ENCODE measurements around the gene CTNNA2.

CTNNA2 gene

GRCh38 chr2:80529466-80530165 lies 1016.8 kb downstream of the CTNNA2 start:
- H3K27ac Mint-ChIP-seq: no peak overlapping the region
- H3K4me1 Mint-ChIP-seq (ENCODE audit: low read depth): no peaks in the 10 kb centered on the region
- no peak for DNase-seq
- no peaks in the 10 kb centered on the region for H3K27me3 Mint-ChIP-seq
- H3K9me3 Mint-ChIP-seq: peaks cover 11% of the 10 kb centered on the region
- H3K4me3 Mint-ChIP-seq: no peak overlapping the region
- H3K36me3 Mint-ChIP-seq (ENCODE audit: low read depth): no peaks in the 10 kb centered on the region

- Mint-ChIP-seq H3K4me3 (no peak overlapping the region), H3K27me3 (no peaks in the 10 kb centered on the region), H3K4me1 (ENCODE audit: low read depth) (no peaks in the 10 kb centered on the region), H3K27ac (no peak overlapping the region), H3K9me3 (peaks cover 11% of the 10 kb centered on the region), H3K36me3 (ENCODE audit: low read depth) (no peaks in the 10 kb centered on the region)
- DNase-seq: no peak
Observed at GRCh38 chr2:80530442-80531064, 1017.7 kb downstream of the CTNNA2 start.

DNA sequence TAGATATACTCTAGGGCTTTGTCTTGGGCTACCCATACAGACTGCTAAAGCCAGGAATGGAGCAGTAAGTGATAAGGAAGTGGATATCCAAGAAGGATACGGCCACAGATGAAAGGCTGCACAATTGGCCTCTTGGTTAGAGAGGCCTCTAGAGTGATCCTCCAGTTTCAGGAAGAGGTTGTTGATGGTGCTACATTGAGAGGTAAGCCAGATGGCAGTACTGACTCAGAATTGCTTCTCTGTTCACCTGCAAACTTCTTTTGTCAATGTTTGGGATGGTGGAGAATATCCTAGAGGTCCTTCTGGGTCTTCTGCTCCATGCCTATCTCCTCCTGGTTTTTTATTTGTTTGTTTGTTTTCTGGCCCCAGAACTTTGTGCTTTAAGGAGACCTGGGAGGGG lies 1018.5 kb downstream of the CTNNA2 start:
- no peaks in the 10 kb centered on the region for H3K27me3 Mint-ChIP-seq
- H3K4me3 Mint-ChIP-seq: no peak overlapping the region
- H3K9me3 Mint-ChIP-seq: peaks cover 11% of the 10 kb centered on the region
- no peaks in the 10 kb centered on the region for H3K36me3 Mint-ChIP-seq (ENCODE audit: low read depth)
- H3K27ac Mint-ChIP-seq: no peak overlapping the region
- DNase-seq: no peak
- H3K4me1 Mint-ChIP-seq (ENCODE audit: low read depth): no peaks in the 10 kb centered on the region

DNA sequence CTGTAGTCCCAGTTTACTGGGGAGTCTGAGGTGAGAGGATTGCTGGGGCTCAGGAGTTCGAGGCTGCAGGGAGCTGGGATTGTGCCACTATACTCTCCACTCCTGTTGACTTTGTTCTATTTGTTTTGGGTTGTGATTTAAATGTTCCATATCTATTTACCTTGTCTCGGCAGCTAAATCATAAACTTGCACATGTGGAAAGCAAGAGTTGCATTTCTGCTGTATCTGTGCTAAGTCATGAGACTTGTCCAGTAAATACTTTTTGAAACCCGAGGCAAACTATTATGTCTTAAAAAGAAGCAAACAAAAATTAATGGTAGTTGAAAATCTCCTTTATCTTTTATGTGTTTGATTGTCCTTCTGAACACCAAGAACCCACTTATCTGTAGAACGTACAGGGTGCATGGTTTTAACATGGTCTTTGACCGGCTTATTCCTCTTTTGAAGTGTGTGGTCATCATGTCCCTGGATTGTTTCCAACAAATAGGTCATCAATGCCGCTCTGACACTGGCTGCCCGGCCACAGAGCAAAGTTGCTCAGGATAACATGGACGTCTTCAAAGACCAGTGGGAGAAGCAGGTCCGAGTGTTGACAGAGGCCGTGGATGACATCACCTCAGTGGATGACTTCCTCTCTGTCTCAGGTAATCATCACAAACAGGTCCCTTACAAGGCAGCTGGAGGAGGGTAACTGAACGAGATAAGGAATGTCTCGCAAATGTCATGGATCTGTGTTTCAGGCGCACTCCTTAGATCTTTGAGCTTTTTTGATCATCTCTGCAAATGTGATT lies 1032.8 kb downstream of the CTNNA2 start:
- H3K4me1 Mint-ChIP-seq (ENCODE audit: low read depth): no peaks in the 10 kb centered on the region
- H3K9me3 Mint-ChIP-seq: peaks cover 22% of the 10 kb centered on the region
- DNase-seq: no peak
- no peak overlapping the region for H3K4me3 Mint-ChIP-seq
- H3K27me3 Mint-ChIP-seq: no peaks in the 10 kb centered on the region
- H3K36me3 Mint-ChIP-seq (ENCODE audit: low read depth): no peaks in the 10 kb centered on the region
- H3K27ac Mint-ChIP-seq: no peak overlapping the region

- no peaks in the 10 kb centered on the region for H3K36me3 Mint-ChIP-seq (ENCODE audit: low read depth)
- peaks cover 27% of the 10 kb centered on the region for H3K9me3 Mint-ChIP-seq
- H3K4me3 Mint-ChIP-seq: no peak overlapping the region
- DNase-seq: no peak
- H3K27me3 Mint-ChIP-seq: no peaks in the 10 kb centered on the region
- no peak overlapping the region for H3K27ac Mint-ChIP-seq
- H3K4me1 Mint-ChIP-seq (ENCODE audit: low read depth): no peaks in the 10 kb centered on the region
Observed at GRCh38 chr2:80546766-80547165, 1033.9 kb downstream of the CTNNA2 start.

DNA sequence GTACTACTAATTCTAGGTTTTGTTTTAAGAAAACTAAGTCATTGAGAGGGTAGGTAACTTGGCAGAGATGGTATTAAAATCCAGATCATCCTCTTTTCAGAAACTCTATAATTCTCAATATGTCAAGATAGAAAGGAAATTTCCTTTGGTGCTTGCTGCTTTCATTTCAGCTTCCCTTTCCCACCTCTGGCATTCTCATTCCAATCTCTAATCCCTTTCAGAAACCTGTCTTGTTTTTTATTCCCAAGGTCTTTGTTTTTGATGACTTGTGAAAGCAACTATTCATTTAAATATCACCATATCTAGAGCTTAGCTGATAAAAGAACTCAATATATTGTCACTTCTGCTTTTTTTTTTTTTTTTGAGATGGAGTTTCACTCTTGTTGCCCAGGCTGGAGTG lies 1034.5 kb downstream of the CTNNA2 start:
- H3K27me3 Mint-ChIP-seq: no peaks in the 10 kb centered on the region
- no peak for DNase-seq
- H3K9me3 Mint-ChIP-seq: peaks cover 32% of the 10 kb centered on the region
- no peak overlapping the region for H3K27ac Mint-ChIP-seq
- H3K36me3 Mint-ChIP-seq (ENCODE audit: low read depth): no peaks in the 10 kb centered on the region
- H3K4me1 Mint-ChIP-seq (ENCODE audit: low read depth): no peaks in the 10 kb centered on the region
- H3K4me3 Mint-ChIP-seq: no peak overlapping the region

- Mint-ChIP-seq H3K9me3 (peaks cover 34% of the 10 kb centered on the region), H3K36me3 (ENCODE audit: low read depth) (no peaks in the 10 kb centered on the region), H3K27ac (no peak overlapping the region), H3K4me3 (no peak overlapping the region), H3K4me1 (ENCODE audit: low read depth) (no peaks in the 10 kb centered on the region), H3K27me3 (no peaks in the 10 kb centered on the region)
- no peak for DNase-seq
Observed at GRCh38 chr2:80548469-80548868, 1035.6 kb downstream of the CTNNA2 start.

GRCh38 chr2:80549901-80550300 lies 1037.0 kb downstream of the CTNNA2 start:
- no peaks in the 10 kb centered on the region for H3K27me3 Mint-ChIP-seq
- H3K4me3 Mint-ChIP-seq: no peak overlapping the region
- peaks cover 31% of the 10 kb centered on the region for H3K9me3 Mint-ChIP-seq
- no peaks in the 10 kb centered on the region for H3K36me3 Mint-ChIP-seq (ENCODE audit: low read depth)
- H3K27ac Mint-ChIP-seq: no peak overlapping the region
- H3K4me1 Mint-ChIP-seq (ENCODE audit: low read depth): no peaks in the 10 kb centered on the region
- no peak for DNase-seq

GRCh38 chr2:80560326-80560725 lies 1047.5 kb downstream of the CTNNA2 start:
- no peaks in the 10 kb centered on the region for H3K36me3 Mint-ChIP-seq (ENCODE audit: low read depth)
- no peak overlapping the region for H3K4me3 Mint-ChIP-seq
- H3K27ac Mint-ChIP-seq: no peak overlapping the region

GRCh38 chr2:80568011-80568410 lies 1055.2 kb downstream of the CTNNA2 start:
- H3K36me3 Mint-ChIP-seq (ENCODE audit: low read depth): no peaks in the 10 kb centered on the region
- no peak overlapping the region for H3K27ac Mint-ChIP-seq
- H3K4me1 Mint-ChIP-seq (ENCODE audit: low read depth): no peaks in the 10 kb centered on the region
- no peak for DNase-seq
- no peaks in the 10 kb centered on the region for H3K27me3 Mint-ChIP-seq
- no peak overlapping the region for H3K4me3 Mint-ChIP-seq
- peaks cover 12% of the 10 kb centered on the region for H3K9me3 Mint-ChIP-seq

More at GRCh38 chr2:80560326-80560725, 1047.5 kb downstream of the CTNNA2 start:
- no peak for DNase-seq
- Mint-ChIP-seq H3K4me1 (ENCODE audit: low read depth) (no peaks in the 10 kb centered on the region), H3K9me3 (peaks cover 15% of the 10 kb centered on the region), H3K27me3 (no peaks in the 10 kb centered on the region)

DNA sequence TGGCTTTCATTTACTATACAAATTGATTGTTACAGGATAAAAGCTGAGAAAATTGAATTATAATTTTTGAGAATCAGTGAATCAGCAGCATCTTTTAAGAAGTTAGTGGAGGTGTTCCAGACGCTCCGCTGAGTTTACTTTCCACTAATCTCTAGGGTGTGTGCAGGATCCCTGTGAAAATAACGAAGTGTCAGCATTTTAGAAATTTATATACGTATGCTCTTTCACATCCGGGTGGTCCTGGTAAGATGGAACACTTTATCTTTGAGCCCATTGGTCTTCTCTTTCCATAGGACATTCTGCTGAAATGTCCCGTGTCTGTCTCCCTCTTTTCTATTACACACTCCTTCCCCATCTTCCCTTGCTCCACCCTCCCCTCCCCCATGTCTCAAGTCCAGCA lies 1060.3 kb downstream of the CTNNA2 start:
- DNase-seq: no peak
- peaks cover 16% of the 10 kb centered on the region for H3K9me3 Mint-ChIP-seq
- no peak overlapping the region for H3K4me3 Mint-ChIP-seq
- no peak overlapping the region for H3K27ac Mint-ChIP-seq
- no peaks in the 10 kb centered on the region for H3K27me3 Mint-ChIP-seq
- no peaks in the 10 kb centered on the region for H3K4me1 Mint-ChIP-seq (ENCODE audit: low read depth)
- no peaks in the 10 kb centered on the region for H3K36me3 Mint-ChIP-seq (ENCODE audit: low read depth)

DNA sequence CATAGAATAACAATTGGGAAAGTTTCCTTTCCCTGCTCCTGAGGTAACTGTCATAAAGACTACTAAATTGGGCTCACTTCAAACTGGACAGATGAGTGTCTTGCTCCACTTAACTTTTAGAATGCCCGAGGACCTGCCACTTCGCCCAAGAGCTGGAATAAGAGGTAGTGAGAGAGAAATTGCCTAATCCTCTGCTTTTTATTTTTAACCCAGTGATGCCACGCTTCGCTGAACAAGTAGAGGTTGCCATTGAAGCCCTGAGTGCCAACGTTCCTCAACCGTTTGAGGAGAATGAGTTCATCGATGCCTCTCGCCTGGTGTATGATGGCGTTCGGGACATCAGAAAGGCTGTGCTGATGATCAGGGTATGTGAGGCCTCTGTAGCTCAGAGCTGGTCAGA lies 1061.1 kb downstream of the CTNNA2 start:
- H3K36me3 Mint-ChIP-seq (ENCODE audit: low read depth): no peaks in the 10 kb centered on the region
- no peaks in the 10 kb centered on the region for H3K4me1 Mint-ChIP-seq (ENCODE audit: low read depth)
- peaks cover 18% of the 10 kb centered on the region for H3K9me3 Mint-ChIP-seq
- DNase-seq: no peak
- no peak overlapping the region for H3K27ac Mint-ChIP-seq
- no peaks in the 10 kb centered on the region for H3K27me3 Mint-ChIP-seq
- H3K4me3 Mint-ChIP-seq: no peak overlapping the region

GRCh38 chr2:80579756-80580155 lies 1066.9 kb downstream of the CTNNA2 start:
- Mint-ChIP-seq H3K4me1 (ENCODE audit: low read depth) (no peaks in the 10 kb centered on the region), H3K36me3 (ENCODE audit: low read depth) (no peaks in the 10 kb centered on the region), H3K4me3 (no peak overlapping the region)

DNA sequence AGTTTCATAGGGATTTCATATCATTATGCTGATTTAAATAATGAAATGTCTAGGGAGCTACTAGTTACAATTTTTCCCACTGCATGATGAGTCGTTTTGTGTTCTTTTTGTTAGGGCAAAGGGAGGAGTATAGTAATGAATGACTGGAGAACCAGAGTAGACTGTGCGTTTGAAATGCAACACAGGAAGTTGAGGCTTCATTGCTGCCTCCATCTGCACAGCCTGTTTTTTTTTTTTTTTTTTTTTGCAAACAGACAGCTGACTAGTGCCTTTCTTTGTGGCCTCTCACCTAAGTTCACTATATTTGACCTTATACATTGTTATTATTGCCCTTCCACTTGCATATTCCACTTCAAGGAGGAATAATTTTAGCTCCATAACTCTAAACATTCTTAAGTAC lies 1078.4 kb downstream of the CTNNA2 start:
- DNase-seq: no peak
- Mint-ChIP-seq H3K9me3 (peaks cover 15% of the 10 kb centered on the region), H3K4me3 (no peak overlapping the region), H3K36me3 (ENCODE audit: low read depth) (no peaks in the 10 kb centered on the region), H3K27me3 (no peaks in the 10 kb centered on the region), H3K27ac (no peak overlapping the region), H3K4me1 (ENCODE audit: low read depth) (no peaks in the 10 kb centered on the region)

More at GRCh38 chr2:80579756-80580155, 1066.9 kb downstream of the CTNNA2 start:
- peaks cover 11% of the 10 kb centered on the region for H3K9me3 Mint-ChIP-seq
- H3K27me3 Mint-ChIP-seq: no peaks in the 10 kb centered on the region
- no peak overlapping the region for H3K27ac Mint-ChIP-seq
- no peak for DNase-seq

- Mint-ChIP-seq H3K27ac (no peak overlapping the region), H3K27me3 (no peaks in the 10 kb centered on the region), H3K9me3 (peaks cover 18% of the 10 kb centered on the region), H3K4me1 (ENCODE audit: low read depth) (no peaks in the 10 kb centered on the region), H3K4me3 (no peak overlapping the region), H3K36me3 (ENCODE audit: low read depth) (no peaks in the 10 kb centered on the region)
- no peak for DNase-seq
Observed at GRCh38 chr2:80592106-80592505, 1079.3 kb downstream of the CTNNA2 start.
